GM12878 (cell line): ENCODE results near the gene NFIL3. TPM values are rescaled to one million over a fixed set of nuclear protein-coding genes. Genes with fewer than 3 reads are reported as not detected.

Source experiments
- ATAC-seq: fragments of 200-7000 bp; cut with Tn5 transposase; 3 replicates; pipeline ENCODE4 v1.9.1; 2020; ENCODE audit warnings: mild to moderate bottlenecking, moderate library complexity
- BruUV-seq: library from RNA; stranded (reverse); fragments of 400-500 nt; replicated peaks from 2 replicates; lab custom pipeline; 2021; lab: Mats Ljungman, UMichigan
- CTCF ChIA-PET: fragments of 300-600 bp; sonication (Branson Sonifier 250); formaldehyde crosslinking; extraction: SDS; loops from one replicate; lab custom pipeline; 2021; ENCODE audit warnings: inconsistent platforms; lab: Yijun Ruan, JAX
- POLR2A ChIA-PET: fragments of 350-600 bp; formaldehyde crosslinking; extraction: SDS; loops from one replicate; lab custom pipeline; 2021; ENCODE audit warnings: inconsistent platforms; lab: Charles Lee
- RAD21 ChIA-PET: fragments of 300-600 bp; sonication (Branson Sonifier 250); formaldehyde crosslinking; loops from one replicate; lab custom pipeline; 2023; ENCODE audit warnings: antibody characterized with exemption; ENCODE audit not compliant: unreplicated experiment; lab: Charles Lee
- SMC1A ChIA-PET: fragments of 300-600 bp; sonication (Branson Sonifier 250); formaldehyde crosslinking; loops from one replicate; lab custom pipeline; 2023; ENCODE audit not compliant: unreplicated experiment, uncharacterized antibody; lab: Charles Lee
- DNase-seq: peaks from one replicate; pipeline ENCODE4 v3.0.0-alpha.2; 2011; ENCODE audit warnings: low read depth, low spot score
- FAIRE-seq: peaks from 3 replicates; lab custom pipeline; 2011; peaks lifted over from hg19 to GRCh38; lab: Jason Lieb, UNC
- H2AFZ ChIP-seq: 2 replicates; pipeline ENCODE4 v1.6.0; 2011; ENCODE audit warnings: low read depth, low read length, control low read depth; ENCODE audit not compliant: control insufficient read depth
- H3K27ac ChIP-seq: 2 replicates; pipeline ENCODE4 v1.5.1; 2011; ENCODE audit warnings: control low read depth; ENCODE audit not compliant: control insufficient read depth, insufficient read depth
- H3K27me3 ChIP-seq, 2 experiments: replicated peaks in 1 of 2; 2 replicates each; pipeline versions ENCODE4 v1.6.0 to v1.6.1; 2011; ENCODE audit warnings: low read length in 1 of 2; ENCODE audit not compliant: control insufficient read depth in 2 of 2, insufficient read depth in 2 of 2
- H3K36me3 ChIP-seq, 2 experiments: 2 replicates each; pipeline ENCODE4 v1.5.1; 2011; ENCODE audit warnings: low read length in 1 of 2; ENCODE audit not compliant: control insufficient read depth in 2 of 2, insufficient read depth in 2 of 2
- H3K4me1 ChIP-seq: 2 replicates; pipeline ENCODE4 v1.6.1; 2011; ENCODE audit warnings: mild to moderate bottlenecking, low read length, moderate library complexity, mixed read lengths; ENCODE audit not compliant: control insufficient read depth, insufficient read depth
- H3K4me2 ChIP-seq: 2 replicates; pipeline ENCODE4 v1.6.0; 2011; ENCODE audit warnings: control low read depth; ENCODE audit not compliant: control insufficient read depth, insufficient read depth
- H3K4me3 ChIP-seq: fragments of 200-600 bp; sonication (generic); 2 replicates; pipeline ENCODE4 v1.5.1; 2016
- H3K79me2 ChIP-seq: 2 replicates; pipeline ENCODE4 v1.6.0; 2011; ENCODE audit warnings: low read length; ENCODE audit not compliant: control insufficient read depth, insufficient read depth
- H3K9ac ChIP-seq: 2 replicates; pipeline ENCODE4 v1.8.0; 2011; ENCODE audit warnings: low read length, control low read depth, mixed read lengths; ENCODE audit not compliant: control insufficient read depth, insufficient read depth
- H3K9me3 ChIP-seq: replicated peaks from 3 replicates; pipeline ENCODE4 v1.5.1; 2011; ENCODE audit warnings: mild to moderate bottlenecking, low read length; ENCODE audit not compliant: control insufficient read depth, insufficient read depth
- H4K20me1 ChIP-seq: 2 replicates; pipeline ENCODE4 v1.6.0; 2011; ENCODE audit not compliant: control insufficient read depth, insufficient read depth
- BHLHE40 ChIP-seq, 2 experiments: fragments of 450-650 bp in 1 of 2; IDR thresholded peaks; 2 replicates each; pipeline ENCODE4 v1.6.1; 2011 to 2017; ENCODE audit warnings: low read depth in 2 of 2, borderline replicate concordance in 1 of 2, improper control_type of control experiment in 1 of 2, low read length in 1 of 2, mild to moderate bottlenecking in 1 of 2
- BMI1 ChIP-seq: fragments of 450-650 bp; IDR thresholded peaks from 2 replicates; pipeline ENCODE4 v1.6.1; 2016; ENCODE audit warnings: mild to moderate bottlenecking, moderate library complexity, borderline replicate concordance
- BRCA1 ChIP-seq: IDR thresholded peaks from 2 replicates; pipeline ENCODE4 v1.6.1; 2011; ENCODE audit warnings: low read depth, low read length, improper control_type of control experiment
- CHD2 ChIP-seq: IDR thresholded peaks from 2 replicates; pipeline ENCODE4 v1.6.1; 2011; ENCODE audit warnings: low read depth, low read length, improper control_type of control experiment, borderline replicate concordance
- GABPA ChIP-seq: IDR thresholded peaks from 2 replicates; pipeline ENCODE4 v1.6.1; 2014; ENCODE audit warnings: antibody characterized with exemption, low read depth, mild to moderate bottlenecking, inconsistent platforms
- HCFC1 ChIP-seq: fragments of 150-350 bp; IDR thresholded peaks from 2 replicates; pipeline ENCODE4 v1.6.1; 2014; ENCODE audit warnings: low read length
- HDAC6 ChIP-seq: fragments of 200-600 bp; sonication (generic); IDR thresholded peaks from one replicate; pipeline ENCODE4 v1.8.0; 2017; ENCODE audit warnings: antibody characterized with exemption; ENCODE audit not compliant: unreplicated experiment
- IKZF2 ChIP-seq, 2 experiments: fragments of 450-650 bp; IDR thresholded peaks; 2 replicates each; pipeline ENCODE4 v1.6.1; 2017; ENCODE audit warnings: mild to moderate bottlenecking in 2 of 2, moderate library complexity in 2 of 2
- MYB ChIP-seq: fragments of 150-350 bp; IDR thresholded peaks from 2 replicates; pipeline ENCODE4 v1.6.1; 2014; ENCODE audit warnings: mild to moderate bottlenecking, low read depth, low read length, borderline replicate concordance
- NR2C1 ChIP-seq: fragments of 450-650 bp; IDR thresholded peaks from 2 replicates; pipeline ENCODE4 v1.6.1; 2017; ENCODE audit warnings: antibody characterized with exemption, mild to moderate bottlenecking, moderate library complexity
- PAX5 ChIP-seq: IDR thresholded peaks from 2 replicates; pipeline ENCODE4 v1.6.1; 2011; ENCODE audit warnings: low read depth, low read length, borderline replicate concordance
- RELA ChIP-seq: fragments of 450-650 bp; IDR thresholded peaks from 2 replicates; pipeline ENCODE4 v1.8.0; 2014; ENCODE audit warnings: borderline replicate concordance; ENCODE audit not compliant: partially characterized antibody
- ZNF217 ChIP-seq: fragments of 450-650 bp; IDR thresholded peaks from 2 replicates; pipeline ENCODE4 v1.6.1; 2017; ENCODE audit warnings: antibody characterized with exemption, mild to moderate bottlenecking
- ZZZ3 ChIP-seq: IDR thresholded peaks from 2 replicates; pipeline ENCODE4 v1.6.1; 2011; ENCODE audit warnings: low read depth; ENCODE audit not compliant: control insufficient read depth, insufficient read length
- WGBS: methylation state at CpG from one replicate; pipeline ENCODE4 v1.1.6; 2016; ENCODE audit warnings: low lambda C conversion rate; ENCODE audit not compliant: insufficient replicate concordance, insufficient coverage; ENCODE audit errors: missing lambda C conversion rate; 5-methylcytosine and 5-hydroxymethylcytosine counted together
- in situ Hi-C: fragments of 300-500 bp; cut with MboI; formaldehyde crosslinking; loops from 9 replicates; pipeline ENCODE4 v1.14.3; 2018; ENCODE audit warnings: mixed read lengths
- intact Hi-C: fragments of 100-400 bp; cut with micrococcal nuclease; formaldehyde crosslinking; loops from one replicate; pipeline ENCODE4 v1.14.2; 2022; ENCODE audit not compliant: unreplicated experiment
- polyA plus RNA-seq, 11 experiments: library from polyadenylated mRNA; depleted of rRNA in 4 of 11; unstranded in 6 of 11; stranded (reverse) in 5 of 11; fragments of >200 nt; fragmentation: Nextera tagmentation in 4 of 11; fragmentation: Illumina TruSeq in 1 of 11; extraction: Ambion mirVana in 4 of 11; extraction: Trizol in 1 of 11; gene quantifications; 1 replicate in 1 of 11; 2 replicates in 10 of 11; pipeline versions ENCODE4 v1.2.1 to v1.2.3, GENCODE V29; 2011 to 2016; ENCODE audit warnings: inconsistent platforms in 2 of 11, missing spikeins in 2 of 11, low read depth in 1 of 11
- total RNA-seq, 4 experiments: library from RNA; depleted of rRNA in 3 of 4; stranded (reverse); fragments of >200 nt in 3 of 4; fragmentation: Illumina TruSeq in 1 of 4; extraction: Trizol in 1 of 4; gene quantifications; 2 replicates each; pipeline versions ENCODE4 v1.2.1 to v1.2.3, GENCODE V29; 2013 to 2021
- TF ChIP-seq, protein P1 (sequence below): IDR thresholded peaks from 2 replicates; pipeline ENCODE4 v1.6.1; 2011; ENCODE audit warnings: borderline replicate concordance, low read depth, mild to moderate bottlenecking, moderate library complexity, low read length; ENCODE audit not compliant: insufficient read depth, poor library complexity, severe bottlenecking
- TF ChIP-seq, protein P2 (sequence below): IDR thresholded peaks from 2 replicates; pipeline ENCODE4 v1.6.1; 2011; ENCODE audit warnings: low read depth, mild to moderate bottlenecking, low read length, moderate library complexity, borderline replicate concordance; ENCODE audit errors: extremely low read depth

The NFIL3 gene
- total and polyA plus RNA-seq, 10 of the 15 experiments (the other 5 are each of a cell fraction or from before 2014, with no cell fraction given): 0.18 to 1.0 (median 0.36) TPM; not detected in 3

DNA sequence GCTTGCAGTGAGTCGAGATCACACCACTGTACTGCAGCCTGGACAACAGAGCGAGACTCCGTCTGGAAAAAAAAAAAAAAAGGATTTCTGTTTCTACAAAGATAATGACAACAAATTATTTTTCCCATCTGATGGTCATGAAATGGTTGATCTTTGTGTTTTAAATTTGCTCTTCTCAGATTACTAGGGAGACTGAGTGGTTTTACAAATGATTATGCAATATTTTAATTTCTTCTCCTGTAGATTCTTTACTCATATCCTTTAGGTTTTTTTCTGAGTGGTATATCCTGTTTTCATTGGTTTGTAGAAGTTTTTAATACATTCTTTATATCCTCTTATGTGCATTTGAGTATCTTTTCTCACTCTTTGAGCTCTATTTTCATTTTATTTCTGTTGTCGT is 41.3 kb downstream of the NFIL3 start:
- no peak for FAIRE-seq
- WGBS: 92% methylated on average over 4 of the region's 4 CpGs
- H3K4me2 ChIP-seq: no peak overlapping the region

DNA sequence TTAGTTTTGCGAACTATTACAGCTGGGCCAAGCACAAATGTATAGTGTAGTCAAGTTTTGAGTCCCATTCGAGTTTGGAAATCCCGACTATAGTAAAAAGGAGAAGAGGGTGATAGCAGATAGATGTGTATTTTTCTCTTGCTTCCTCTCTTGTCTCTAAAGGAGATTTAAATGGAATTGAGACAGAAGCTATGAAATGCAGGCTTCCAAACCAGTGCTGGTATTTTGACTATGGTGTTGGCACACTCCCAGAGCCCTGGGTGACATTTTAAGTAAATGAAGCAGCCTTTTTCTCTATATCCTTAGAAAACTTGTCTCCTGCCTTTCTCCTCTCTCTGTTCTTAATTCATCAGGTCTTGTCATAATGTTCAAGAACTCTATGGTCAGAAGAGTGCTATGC is 44.2 kb downstream of the NFIL3 start:
- no peaks in the 10 kb centered on the region for H4K20me1 ChIP-seq
- H3K27ac ChIP-seq: no peak overlapping the region
- no peak overlapping the region for H3K4me3 ChIP-seq
- ATAC-seq: no peak
- intact Hi-C loops: no loop called here
- SMC1A ChIA-PET: no interaction called here
- in situ Hi-C loops: no loop called here
- H3K9ac ChIP-seq: no peak overlapping the region
- H3K4me2 ChIP-seq: no peak overlapping the region
- no peaks in the 10 kb centered on the region for H3K79me2 ChIP-seq
- RAD21 ChIA-PET: no interaction called here
- H3K27me3 ChIP-seq: no peaks in the 10 kb centered on the region; a peak in 1 of 4 replicates
- H3K4me1 ChIP-seq: no peaks in the 10 kb centered on the region
- TF ChIP-seq RELA (no peak), ZZZ3 (no peak), ZNF217 (no peak), BRCA1 (no peak), BHLHE40 (IDR thresholded peaks at IDR 0.05; ENCODE audit: borderline replicate concordance in 1 of 2, low read depth in 2 of 2, low read length in 1 of 2) (no peak), GABPA (no peak), HDAC6 (no peak), IKZF2 (IDR thresholded peaks at IDR 0.05) (no peak), CHD2 (no peak), PAX5 (no peak), HCFC1 (no peak), BMI1 (no peak), NR2C1 (no peak)
- TF ChIP-seq, protein P1, sequence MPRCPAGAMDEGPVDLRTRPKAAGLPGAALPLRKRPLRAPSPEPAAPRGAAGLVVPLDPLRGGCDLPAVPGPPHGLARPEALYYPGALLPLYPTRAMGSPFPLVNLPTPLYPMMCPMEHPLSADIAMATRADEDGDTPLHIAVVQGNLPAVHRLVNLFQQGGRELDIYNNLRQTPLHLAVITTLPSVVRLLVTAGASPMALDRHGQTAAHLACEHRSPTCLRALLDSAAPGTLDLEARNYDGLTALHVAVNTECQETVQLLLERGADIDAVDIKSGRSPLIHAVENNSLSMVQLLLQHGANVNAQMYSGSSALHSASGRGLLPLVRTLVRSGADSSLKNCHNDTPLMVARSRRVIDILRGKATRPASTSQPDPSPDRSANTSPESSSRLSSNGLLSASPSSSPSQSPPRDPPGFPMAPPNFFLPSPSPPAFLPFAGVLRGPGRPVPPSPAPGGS: no peak
- TF ChIP-seq, protein P2, sequence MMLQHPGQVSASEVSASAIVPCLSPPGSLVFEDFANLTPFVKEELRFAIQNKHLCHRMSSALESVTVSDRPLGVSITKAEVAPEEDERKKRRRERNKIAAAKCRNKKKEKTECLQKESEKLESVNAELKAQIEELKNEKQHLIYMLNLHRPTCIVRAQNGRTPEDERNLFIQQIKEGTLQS: no peak
- TF ChIP-seq, all 136 proteins: peak for 0
- FAIRE-seq: no peak
- Histone ChIP-seq H3K36me3 (no peaks in the 10 kb centered on the region), H2AFZ (no peak overlapping the region), H3K9me3 (no peaks in the 10 kb centered on the region; the same call in 2 of the 3 replicates)
- WGBS: 0% methylated on average over 3 of the region's 3 CpGs
- ChIA-PET POLR2A (no interaction called here), CTCF (no interaction called here)
- no TSS peak for BruUV-seq
- no peak for DNase-seq

More for the DNA sequence above, 41.3 kb downstream of the NFIL3 start:
- intact Hi-C loops: no loop called here
- H3K9me3 ChIP-seq: no peaks in the 10 kb centered on the region; the same call in 2 of the 3 replicates
- DNase-seq (no peak), ATAC-seq (no peak)
- ChIA-PET POLR2A (no interaction called here), RAD21 (no interaction called here), CTCF (no interaction called here), SMC1A (interaction anchor here (0.6 kb wide), 1 partner anchor 1842 kb away, joined by 3 read pairs; no protein-coding TSS in a partner anchor)
- no peak for TF ChIP-seq CHD2
- TF ChIP-seq MYB: no peak
- H2AFZ ChIP-seq: no peak overlapping the region
- no peak overlapping the region for H3K9ac ChIP-seq
- in situ Hi-C loops: no loop called here
- H3K4me1 ChIP-seq: no peaks in the 10 kb centered on the region
- H3K36me3 ChIP-seq: no peaks in the 10 kb centered on the region
- H4K20me1 ChIP-seq: no peaks in the 10 kb centered on the region
- H3K27me3 ChIP-seq: no peaks in the 10 kb centered on the region; a peak in 1 of 4 replicates
- no peaks in the 10 kb centered on the region for H3K79me2 ChIP-seq
- no peak overlapping the region for H3K4me3 ChIP-seq
- no TSS peak for BruUV-seq
- H3K27ac ChIP-seq: no peak overlapping the region
